H1 (cell line): ENCODE data around the gene ADPRS. TPM values are rescaled to one million over a fixed set of nuclear protein-coding genes. Genes with fewer than 3 reads are reported as not detected.

Experiments
- CTCF ChIA-PET: fragments of 300-600 bp; sonication (Branson Sonifier 250); formaldehyde crosslinking; loops from one replicate; lab custom pipeline; 2021; ENCODE audit not compliant: partially characterized antibody; lab: Charles Lee
- POLR2A ChIA-PET: fragments of 300-600 bp; sonication (Branson Sonifier 250); formaldehyde crosslinking; loops from one replicate; lab custom pipeline; 2021; ENCODE audit warnings: inconsistent platforms; ENCODE audit not compliant: partially characterized antibody; lab: Charles Lee
- DNase-seq, 2 experiments: peaks; one replicate each; pipeline versions ENCODE4 v3.0.0 to v3.0.0-alpha.2; 2010 to 2022; ENCODE audit warnings: low spot score in 2 of 2, low read depth in 1 of 2, mixed read lengths in 1 of 2
- FAIRE-seq: peaks from 2 replicates; lab custom pipeline; 2011; peaks lifted over from hg19 to GRCh38; lab: Jason Lieb, UNC
- H2AFZ ChIP-seq: 2 replicates; pipeline ENCODE4 v1.8.1; 2012; ENCODE audit warnings: low read length, inconsistent platforms
- H2AK5ac ChIP-seq: 2 replicates; pipeline ENCODE4 v1.6.1; 2013; ENCODE audit warnings: low read depth, low read length
- H2BK120ac ChIP-seq: replicated peaks from 2 replicates; pipeline ENCODE3; 2013; ENCODE audit warnings: low read depth, low read length, inconsistent platforms
- H2BK12ac ChIP-seq: 2 replicates; pipeline ENCODE4 v1.6.1; 2013; ENCODE audit warnings: low read depth, low read length
- H2BK15ac ChIP-seq: 2 replicates; pipeline ENCODE4 v1.6.1; 2013; ENCODE audit warnings: low read length
- H2BK20ac ChIP-seq: 2 replicates; pipeline ENCODE4 v1.6.1; 2013; ENCODE audit warnings: low read length
- H2BK5ac ChIP-seq: 2 replicates; pipeline ENCODE4 v1.6.1; 2013; ENCODE audit warnings: low read depth, low read length
- H3K14ac ChIP-seq: 2 replicates; pipeline ENCODE4 v1.6.1; 2013; ENCODE audit warnings: inconsistent platforms; ENCODE audit not compliant: insufficient read length
- H3K18ac ChIP-seq: 2 replicates; pipeline ENCODE4 v1.6.1; 2013; ENCODE audit warnings: low read length; ENCODE audit errors: extremely low read depth
- H3K23ac ChIP-seq: 2 replicates; pipeline ENCODE4 v1.6.1; 2013; ENCODE audit warnings: inconsistent platforms; ENCODE audit not compliant: insufficient read length
- H3K23me2 ChIP-seq: 2 replicates; pipeline ENCODE4 v1.6.1; 2013; ENCODE audit warnings: low read depth, low read length
- H3K27ac ChIP-seq: 2 replicates; pipeline ENCODE4 v1.6.1; 2011; ENCODE audit warnings: low read depth, low read length, inconsistent platforms
- H3K27me3 ChIP-seq, 4 experiments: replicated peaks in 1 of 4; 1 replicate in 1 of 4; 2 replicates in 3 of 4; pipeline versions ENCODE4 v1.6.1 to v1.8.1; 2011 to 2013; ENCODE audit warnings: low read length in 3 of 4, mild to moderate bottlenecking in 3 of 4, inconsistent platforms in 2 of 4, mixed read lengths in 2 of 4, moderate library complexity in 1 of 4; ENCODE audit not compliant: control insufficient read depth in 3 of 4, insufficient read depth in 3 of 4; ENCODE audit errors: extremely low read depth in 1 of 4
- H3K36me3 ChIP-seq, 4 experiments: 2 replicates each; pipeline versions ENCODE4 v1.6.1 to v1.8.1; 2011 to 2013; ENCODE audit warnings: mild to moderate bottlenecking in 4 of 4, low read length in 3 of 4, moderate library complexity in 2 of 4, control low read depth in 1 of 4, inconsistent platforms in 1 of 4; ENCODE audit not compliant: insufficient read depth in 4 of 4, control insufficient read depth in 2 of 4
- H3K4ac ChIP-seq: replicated peaks from 2 replicates; pipeline ENCODE3; 2013; ENCODE audit warnings: low read length, low read depth, mixed read lengths, inconsistent platforms; ENCODE audit not compliant: insufficient read length
- H3K4me1 ChIP-seq, 4 experiments: replicated peaks in 1 of 4; 1 replicate in 1 of 4; 2 replicates in 3 of 4; pipeline versions ENCODE4 v1.6.1 to v1.8.1; 2011 to 2013; ENCODE audit warnings: low read length in 3 of 4, inconsistent platforms in 2 of 4, mixed read lengths in 1 of 4; ENCODE audit not compliant: insufficient read depth in 4 of 4, control insufficient read depth in 3 of 4
- H3K4me2 ChIP-seq, 2 experiments: 2 replicates each; pipeline versions ENCODE4 v1.6.1 to v1.8.1; 2011 to 2013; ENCODE audit warnings: low read depth in 2 of 2, low read length in 2 of 2, control low read depth in 1 of 2, inconsistent platforms in 1 of 2, mild to moderate bottlenecking in 1 of 2; ENCODE audit not compliant: insufficient read depth in 1 of 2
- H3K4me3 ChIP-seq, 4 experiments: fragments of 200-600, 300-600 bp in 1 of 4; sonication (generic), shearing (Covaris generic), sonication (Bioruptor Twin) in 1 of 4; 2 replicates each; pipeline versions ENCODE4 v1.5.1 to v1.8.1; 2011 to 2016; ENCODE audit warnings: low read length in 4 of 4, low read depth in 3 of 4, control low read depth in 2 of 4, inconsistent platforms in 2 of 4, mild to moderate bottlenecking in 2 of 4, mixed read lengths in 1 of 4, moderate library complexity in 1 of 4; ENCODE audit not compliant: insufficient read depth in 2 of 4; ENCODE audit errors: extremely low read depth in 1 of 4
- H3K56ac ChIP-seq: replicated peaks from 2 replicates; pipeline ENCODE3; 2013; ENCODE audit warnings: low read depth, mild to moderate bottlenecking, mixed read lengths, low read length, inconsistent platforms; ENCODE audit not compliant: insufficient read length
- H3K79me1 ChIP-seq: 2 replicates; pipeline ENCODE4 v1.6.1; 2013; ENCODE audit warnings: low read depth, low read length, control low read depth
- H3K79me2 ChIP-seq, 2 experiments: 2 replicates each; pipeline versions ENCODE4 v1.6.1 to v1.8.1; 2012 to 2013; ENCODE audit warnings: low read length in 2 of 2, mild to moderate bottlenecking in 2 of 2, inconsistent platforms in 1 of 2; ENCODE audit not compliant: insufficient read depth in 2 of 2, control insufficient read depth in 1 of 2
- H3K9ac ChIP-seq, 4 experiments: replicated peaks in 1 of 4; 1 replicate in 1 of 4; 2 replicates in 3 of 4; pipeline versions ENCODE4 v1.6.1 to v1.8.1; 2011 to 2013; ENCODE audit warnings: low read depth in 3 of 4, low read length in 3 of 4, control low read depth in 2 of 4, mild to moderate bottlenecking in 2 of 4, moderate library complexity in 2 of 4, inconsistent platforms in 1 of 4; ENCODE audit errors: extremely low read depth in 1 of 4
- H3K9me3 ChIP-seq, 2 experiments: 2 replicates each; pipeline versions ENCODE4 v1.6.1 to v1.8.1; 2012 to 2013; ENCODE audit warnings: mild to moderate bottlenecking in 2 of 2, moderate library complexity in 2 of 2, control low read depth in 1 of 2, inconsistent platforms in 1 of 2, low read depth in 1 of 2, low read length in 1 of 2, mixed read lengths in 1 of 2; ENCODE audit not compliant: insufficient read depth in 2 of 2
- H4K20me1 ChIP-seq, 2 experiments: replicated peaks in 1 of 2; 2 replicates each; pipeline versions ENCODE3 to v1.8.1; 2011 to 2013; ENCODE audit warnings: inconsistent platforms in 2 of 2, low read length in 2 of 2, mild to moderate bottlenecking in 1 of 2; ENCODE audit not compliant: insufficient read depth in 2 of 2, control insufficient read depth in 1 of 2
- H4K5ac ChIP-seq: 2 replicates; pipeline ENCODE4 v1.6.1; 2013; ENCODE audit warnings: low read length, low read depth, mixed read lengths, inconsistent platforms; ENCODE audit not compliant: insufficient read length
- H4K8ac ChIP-seq: 2 replicates; pipeline ENCODE4 v1.8.0; 2013; ENCODE audit warnings: mild to moderate bottlenecking, moderate library complexity, low read length, inconsistent platforms; ENCODE audit not compliant: insufficient read depth; ENCODE audit errors: extremely low read depth
- H4K91ac ChIP-seq: replicated peaks from 2 replicates; pipeline ENCODE3; 2013; ENCODE audit warnings: low read length, mixed read lengths, inconsistent platforms; ENCODE audit not compliant: insufficient read length
- BCL11A ChIP-seq, 2 experiments: IDR thresholded peaks; one replicate each; pipeline ENCODE4 v1.6.1; 2011; ENCODE audit warnings: low read depth in 2 of 2, low read length in 2 of 2, mild to moderate bottlenecking in 2 of 2
- CBX8 ChIP-seq: fragments of 300-800, 300-1000 bp; sonication (generic); IDR thresholded peaks from 2 replicates; pipeline ENCODE4 v1.7.1; 2016; ENCODE audit warnings: low read depth, low read length, borderline replicate concordance
- CTBP2 ChIP-seq: IDR thresholded peaks from 2 replicates; pipeline ENCODE4 v1.7.0; 2011; ENCODE audit warnings: borderline replicate concordance, mild to moderate bottlenecking, moderate library complexity, mixed read lengths, low read length; ENCODE audit not compliant: insufficient read depth, insufficient read length
- HDAC2 ChIP-seq, 2 experiments: fragments of 300-600 bp in 1 of 2; sonication (generic) in 1 of 2; IDR thresholded peaks; 2 replicates each; pipeline ENCODE4 v1.6.1; 2011 to 2012; ENCODE audit warnings: low read depth in 2 of 2, low read length in 2 of 2, mild to moderate bottlenecking in 2 of 2, moderate library complexity in 2 of 2, borderline replicate concordance in 1 of 2, inconsistent platforms in 1 of 2
- KDM4A ChIP-seq: IDR thresholded peaks from one replicate; pipeline ENCODE4 v1.7.1; 2012; ENCODE audit warnings: low read depth, mild to moderate bottlenecking, moderate library complexity, low read length, inconsistent platforms; ENCODE audit not compliant: severe bottlenecking
- KDM5A ChIP-seq: fragments of 200-600 bp; IDR thresholded peaks from 2 replicates; pipeline ENCODE4 v1.7.1; 2012; ENCODE audit warnings: mild to moderate bottlenecking, low read length, inconsistent platforms, mixed read lengths
- NRF1 ChIP-seq: IDR thresholded peaks from 2 replicates; pipeline ENCODE4 v1.6.1; 2011; ENCODE audit warnings: mild to moderate bottlenecking, low read depth, low read length, improper control_type of control experiment
- POLR2A ChIP-seq, 2 experiments: IDR thresholded peaks; 1 replicate in 1 of 2; 2 replicates in 1 of 2; pipeline ENCODE4 v1.6.1; 2011; ENCODE audit warnings: low read depth in 2 of 2, low read length in 2 of 2, mild to moderate bottlenecking in 2 of 2; ENCODE audit errors: control extremely low read depth in 1 of 2
- POU5F1 ChIP-seq: IDR thresholded peaks from 2 replicates; pipeline ENCODE4 v1.6.1; 2011; ENCODE audit warnings: low read depth, mild to moderate bottlenecking, low read length, moderate library complexity
- SP1 ChIP-seq: IDR thresholded peaks from 2 replicates; pipeline ENCODE4 v1.6.1; 2011; ENCODE audit warnings: low read depth, low read length
- SP2 ChIP-seq: IDR thresholded peaks from 2 replicates; pipeline ENCODE4 v1.6.1; 2012; ENCODE audit warnings: mild to moderate bottlenecking, low read length, inconsistent platforms
- TCF12 ChIP-seq: IDR thresholded peaks from 2 replicates; pipeline ENCODE4 v1.6.1; 2011; ENCODE audit warnings: low read depth, mild to moderate bottlenecking, low read length
- WGBS, 2 experiments: shearing (Covaris generic) in 1 of 2; methylation state at CpG; one replicate each; pipeline versions ENCODE4 v1.1.6 to v1.1.7; 2013 to 2015; ENCODE audit warnings: low lambda C conversion rate in 2 of 2, mixed read lengths in 2 of 2, inconsistent platforms in 1 of 2, low coverage in 1 of 2, missing lambda C conversion rate in 1 of 2; ENCODE audit not compliant: insufficient replicate concordance in 2 of 2, insufficient coverage in 1 of 2, insufficient read length in 1 of 2; ENCODE audit errors: extremely low coverage in 1 of 2, missing lambda C conversion rate in 1 of 2; 5-methylcytosine and 5-hydroxymethylcytosine counted together
- polyA plus RNA-seq, 7 experiments: library from polyadenylated mRNA; depleted of rRNA in 3 of 7; stranded (reverse) in 5 of 7; unstranded in 2 of 7; fragments of >200 nt in 5 of 7; fragments of 200-250 nt in 2 of 7; gene quantifications; 1 replicate in 5 of 7; 2 replicates in 1 of 7; 4 replicates in 1 of 7; pipeline versions ENCODE4 v1.2.1 to v1.2.3, GENCODE V29; 2011 to 2013; ENCODE audit warnings: missing spikeins in 2 of 7, mixed read lengths in 2 of 7
- total RNA-seq: library from RNA; stranded (reverse); fragmentation: NEBNext Ultra II Directional; extraction: Animal tissue kit (Norgen Biotek cat#: 25700); gene quantifications from 2 replicates; pipeline ENCODE4 v1.2.1, GENCODE V29; 2021

Gene ADPRS
- total and polyA plus RNA-seq, 2 of the 8 experiments (the other 6 are each of a cell fraction or from before 2014, with no cell fraction given), result 22.9 to 38.1 TPM

GRCh38 chr1:36101546-36101945, 12.9 kb downstream of the ADPRS start:
- Histone ChIP-seq H2BK20ac (no peak overlapping the region), H2BK15ac (no peak overlapping the region), H3K9me3 (no peaks in the 10 kb centered on the region), H3K4ac (no peak overlapping the region), H2BK12ac (no peak overlapping the region), H3K9ac (no peak overlapping the region), H4K20me1 (no peaks in the 10 kb centered on the region), H3K27ac (no peak overlapping the region), H4K91ac (no peak overlapping the region), H2BK5ac (no peak overlapping the region), H2AFZ (no peak overlapping the region), H3K14ac (no peak overlapping the region), H3K79me1 (no peaks in the 10 kb centered on the region), H4K5ac (no peak overlapping the region), H3K4me1 (peaks cover 0 to 10% (median 7%) of the 10 kb centered on the region in 4 experiments; a peak in 3 of 7 replicates), H3K56ac (no peak overlapping the region), H3K4me3 (no peak overlapping the region), H3K23me2 (no peaks in the 10 kb centered on the region), H4K8ac (no peak overlapping the region), H3K79me2 (no peaks in the 10 kb centered on the region), H3K18ac (no peak overlapping the region), H3K4me2 (no peak overlapping the region), H3K23ac (no peak overlapping the region), H2BK120ac (no peak overlapping the region), H2AK5ac (no peak overlapping the region), H3K36me3 (no peaks in the 10 kb centered on the region; a peak in 1 of 8 replicates), H3K27me3 (0 out of 7 replicates have a peak, but pooled peaks cover 0 to 2% (median 0%) of the 10 kb centered on the region in 4 experiments)
- POLR2A ChIA-PET, result interaction anchor here (7.8 kb wide), 1 partner anchor 33 kb away, joined by 61 read pairs; no protein-coding TSS in a partner anchor
- TF ChIP-seq BCL11A (IDR thresholded peaks at IDR 0.05; ENCODE audit: low read depth in 2 of 2, low read length in 2 of 2), result no peak
- no peak for TF ChIP-seq POLR2A (IDR thresholded peaks at IDR 0.05; ENCODE audit: control extremely low read depth in 1 of 2, low read depth in 2 of 2, low read length in 2 of 2)
- no peak for TF ChIP-seq CBX8
- no peak for TF ChIP-seq SP1
- no peak for TF ChIP-seq CTBP2
- TF ChIP-seq KDM5A, result no peak
- TF ChIP-seq NRF1, result no peak
- TF ChIP-seq SP2, result no peak
- TF ChIP-seq HDAC2 (IDR thresholded peaks at IDR 0.05; ENCODE audit: borderline replicate concordance in 1 of 2, low read depth in 2 of 2, low read length in 2 of 2), result no peak
- TF ChIP-seq KDM4A, result no peak
- no peak for TF ChIP-seq POU5F1
- no peak for TF ChIP-seq TCF12
- 91% methylated on average over 5 of the region's 5 CpGs; no CpG with 5 or more reads in 1 of the 2 experiments for WGBS, 2 experiments
- FAIRE-seq (no peak), DNase-seq (no peak)
- CTCF ChIA-PET, result interaction anchor here (0.6 to 32.6 kb wide), 10 partner anchors 10 to 273 kb away, joined by 3 to 738 read pairs (median 5); partner anchors contain the start of gene TRAPPC3
